Stomach (tissue), 9 donors: Measurements from ENCODE around the gene IQSEC1. TPM values are rescaled to one million over a fixed set of nuclear protein-coding genes. Genes with fewer than 3 reads are reported as not detected.
A peak's percentile ranks its signal among the peaks of the same experiment; 100 is the strongest.

Source experiments
- DNase-seq, 2 donors: peaks; one replicate each; pipeline versions ENCODE4 v3.0.0 to v3.0.0-alpha.2; 2013 to 2019
- H3K27ac ChIP-seq, 5 donors: fragments of 200-600 bp in 4 of 5; sonication (generic) in 4 of 5; one replicate each; pipeline ENCODE4 v1.5.1; 2013 to 2019; ENCODE audit warnings: mild to moderate bottlenecking in 1 of 5, moderate library complexity in 1 of 5
- H3K27me3 ChIP-seq, 3 donors: fragments of 200-600 bp; sonication (generic); one replicate each; pipeline ENCODE4 v1.5.1; 2017 to 2019; ENCODE audit warnings: mixed run types in 1 of 3
- H3K36me3 ChIP-seq, 4 donors: fragments of 200-600 bp; sonication (generic); 1 replicate in 3 of 4; 2 replicates in 1 of 4; pipeline ENCODE4 v1.5.1; 2016 to 2019
- H3K4me1 ChIP-seq, 4 donors: fragments of 200-600 bp; sonication (generic); one replicate each; pipeline ENCODE4 v1.5.1; 2016 to 2019
- H3K4me3 ChIP-seq, 4 donors: fragments of 200-600 bp; sonication (generic) in 3 of 4; one replicate each; pipeline ENCODE4 v1.5.1; 2016 to 2019; ENCODE audit warnings: mild to moderate bottlenecking in 1 of 4
- H3K9me3 ChIP-seq, 4 donors: fragments of 200-600 bp; sonication (generic); one replicate each; pipeline ENCODE4 v1.5.1; 2016 to 2019
- CTCF ChIP-seq, 7 experiments: fragments of 450-650 bp in 4 of 7; fragments of 200-600 bp in 3 of 7; sonication (generic) in 3 of 7; IDR thresholded peaks; one replicate each; pipeline ENCODE4 v1.5.1; 2016 to 2019; ENCODE audit warnings: antibody characterized with exemption in 7 of 7, control low read depth in 2 of 7, mild to moderate bottlenecking in 1 of 7
- EP300 ChIP-seq: sonication (generic); formaldehyde crosslinking; IDR thresholded peaks from one replicate; pipeline ENCODE4 v1.6.1; 2017; ENCODE audit warnings: antibody characterized with exemption
- POLR2A ChIP-seq, 4 donors: fragments of 450-650 bp; IDR thresholded peaks; one replicate each; pipeline ENCODE4 v1.6.1; 2016; ENCODE audit warnings: antibody characterized with exemption in 4 of 4, control low read depth in 2 of 4, mild to moderate bottlenecking in 1 of 4, moderate library complexity in 1 of 4
- POLR2AphosphoS5 ChIP-seq, 3 donors: sonication (generic); formaldehyde crosslinking; IDR thresholded peaks; one replicate each; pipeline ENCODE4 v1.6.1; 2016; ENCODE audit warnings: antibody characterized with exemption in 3 of 3
- WGBS, 5 donors: extraction: QIAGEN DNeasy Blood & Tissue Kit in 3 of 5; methylation state at CpG; one replicate each; pipeline versions ENCODE4 v1.1.5 to v1.1.7; 2013 to 2018; 5-methylcytosine and 5-hydroxymethylcytosine counted together
- intact Hi-C: fragments of 100-400 bp; cut with DNase I; formaldehyde crosslinking; loops from one replicate; pipeline ENCODE4 v1.15.1; 2023; ENCODE audit warnings: low total_unique reads
- polyA plus RNA-seq, 3 donors: library from polyadenylated mRNA; stranded (reverse); fragments of 200-250 nt; gene quantifications; one replicate each; pipeline ENCODE4 v1.2.3, GENCODE V29; 2013
- total RNA-seq, 5 donors: library from RNA; depleted of rRNA; stranded (reverse); fragments of >200 nt; gene quantifications; one replicate each; pipeline versions ENCODE4 v1.1.0 to v1.2.3, GENCODE V29; 2014 to 2016
- donor health status: healthy with polysubstance abuse.
- donor health status: Bipolar disorder and iron deficiency.
- donor health status: healthy.

The IQSEC1 gene
- total and polyA plus RNA-seq, 8 donors, result 6.7 to 46.9 (median 20.8) TPM

GRCh38 chr3:12939137-12939536 is 134.1 kb downstream of the IQSEC1 start:
- no peaks in the 10 kb centered on the region for H3K27me3 ChIP-seq
- no peak for TF ChIP-seq EP300
- no peak for TF ChIP-seq POLR2A (IDR thresholded peaks at IDR 0.05)
- TF ChIP-seq CTCF (IDR thresholded peaks at IDR 0.05), result no peak
- no peak for TF ChIP-seq POLR2AphosphoS5 (IDR thresholded peaks at IDR 0.05)
- WGBS, 5 donors, result 86 to 92% (median 88%) methylated on average over 10 of the region's 10 CpGs
- H3K4me1 ChIP-seq, result peaks cover 33 to 70% (median 52%) of the 10 kb centered on the region in 4 donors
- H3K27ac ChIP-seq, result peak overlapping the region in 3 of 5 donors; percentile 46 to 80 (median 51)
- intact Hi-C loops, result no loop called here
- peaks cover 27 to 80% (median 67%) of the 10 kb centered on the region in 4 donors for H3K36me3 ChIP-seq
- DNase-seq, result no peak
- H3K9me3 ChIP-seq, result no peaks in the 10 kb centered on the region
- H3K4me3 ChIP-seq, result no peak overlapping the region

- Histone ChIP-seq H3K27me3 (no peaks in the 10 kb centered on the region), H3K4me1 (peaks cover 32 to 70% (median 49%) of the 10 kb centered on the region in 4 donors), H3K27ac (peak overlapping the region in 3 of 5 donors; percentile 46 to 80 (median 51)), H3K4me3 (no peak overlapping the region), H3K9me3 (no peaks in the 10 kb centered on the region), H3K36me3 (peaks cover 27 to 89% (median 75%) of the 10 kb centered on the region in 4 donors)
- DNase-seq, result peak in 1 of 2 donors; percentile 94
- intact Hi-C loops, result no loop called here
- WGBS, 5 donors, result 19 to 52% (median 36%) methylated on average over 10 of the region's 10 CpGs
- no peak for TF ChIP-seq CTCF (IDR thresholded peaks at IDR 0.05)
- TF ChIP-seq EP300, result no peak
- no peak for TF ChIP-seq POLR2AphosphoS5 (IDR thresholded peaks at IDR 0.05)
- no peak for TF ChIP-seq POLR2A (IDR thresholded peaks at IDR 0.05)
Observed at GRCh38 chr3:12938258-12938711, 134.9 kb downstream of the IQSEC1 start.

- no peak for DNase-seq
- WGBS, 5 donors, result 95 to 98% (median 97%) methylated on average over 46 to 67 of the region's 67 CpGs
Observed at GRCh38 chr3:12935861-12936830, 137.1 kb downstream of the IQSEC1 start.

More at GRCh38 chr3:12935861-12936830, 137.1 kb downstream of the IQSEC1 start:
- no peak for TF ChIP-seq POLR2A (IDR thresholded peaks at IDR 0.05)
- no peak for TF ChIP-seq EP300
- TF ChIP-seq POLR2AphosphoS5 (IDR thresholded peaks at IDR 0.05), result no peak
- TF ChIP-seq CTCF (IDR thresholded peaks at IDR 0.05), result no peak
- Histone ChIP-seq H3K9me3 (no peaks in the 10 kb centered on the region), H3K27me3 (no peaks in the 10 kb centered on the region), H3K36me3 (peaks cover 28 to 98% (median 85%) of the 10 kb centered on the region in 4 donors), H3K4me1 (peaks cover 29 to 85% (median 58%) of the 10 kb centered on the region in 4 donors), H3K4me3 (no peak overlapping the region), H3K27ac (peak overlapping the region in 1 of 5 donors; percentile 81)
- intact Hi-C loops, result no loop called here
